Retina (tissue), 1 donor: ENCODE results near the gene EPC1.
"Not testable (repeated sequence)": the region's sequence is repeated elsewhere in the genome, so short reads cannot be mapped to it uniquely, and the experiment has no call there.

Experiments used
- DNase-seq: peaks from one replicate; pipeline ENCODE4 v3.0.0-alpha.2; 2016

EPC1 gene

GRCh38 chr10:32367793-32368453 is 21.0 kb upstream of the EPC1 start:
- DNase-seq = peak; percentile 50

- no peak for DNase-seq
Measured at GRCh38 chr10:32366588-32366987, 19.6 kb upstream of the EPC1 start.

- no peak for DNase-seq
Measured at GRCh38 chr10:32366111-32366510, 19.2 kb upstream of the EPC1 start.

- DNase-seq = not testable (repeated sequence)
Measured at GRCh38 chr10:32365404-32365803, 18.4 kb upstream of the EPC1 start.

- no peak for DNase-seq
Measured at GRCh38 chr10:32362571-32362970, 15.6 kb upstream of the EPC1 start.

GRCh38 chr10:32360884-32361283 is 13.9 kb upstream of the EPC1 start:
- no peak for DNase-seq

GRCh38 chr10:32360241-32360640 is 13.3 kb upstream of the EPC1 start:
- DNase-seq = no peak

- no peak for DNase-seq
Measured at GRCh38 chr10:32357056-32357735, 10.2 kb upstream of the EPC1 start.

GRCh38 chr10:32354690-32355089 is 7.7 kb upstream of the EPC1 start:
- not testable (repeated sequence) for DNase-seq

GRCh38 chr10:32350811-32351350 is 3.9 kb upstream of the EPC1 start:
- no peak for DNase-seq

GRCh38 chr10:32349968-32350738 is 3.2 kb upstream of the EPC1 start:
- no peak for DNase-seq

GRCh38 chr10:32349199-32349585 is 2.2 kb upstream of the EPC1 start:
- no peak for DNase-seq

GRCh38 chr10:32348297-32349198 is 1.6 kb upstream of the EPC1 start:
- no peak for DNase-seq

GRCh38 chr10:32347363-32348022 is 535 bp upstream of the EPC1 start:
- no peak for DNase-seq

- peak; percentile 96 for DNase-seq
Measured at GRCh38 chr10:32346134-32346550, 816 bp downstream of the EPC1 start.

- DNase-seq = no peak
Measured at GRCh38 chr10:32341596-32341995, 5.4 kb downstream of the EPC1 start.

- no peak for DNase-seq
Measured at GRCh38 chr10:32340596-32341180, 6.3 kb downstream of the EPC1 start.

GRCh38 chr10:32338262-32338661 is 8.7 kb downstream of the EPC1 start:
- DNase-seq = no peak

- DNase-seq = no peak
Measured at GRCh38 chr10:32337350-32337749, 9.6 kb downstream of the EPC1 start.

GRCh38 chr10:32333849-32334248 is 13.1 kb downstream of the EPC1 start:
- DNase-seq = no peak

GRCh38 chr10:32332299-32332750 is 14.6 kb downstream of the EPC1 start:
- no peak for DNase-seq
